AG10803 (cell line): ENCODE results near the gene AOC1.
A peak's percentile ranks its signal among the peaks of the same experiment; 100 is the strongest.

Experiments
- DNase-seq: peaks from one replicate; pipeline ENCODE4 v3.0.0; 2010; ENCODE audit warnings: low read depth
- H3K4me3 ChIP-seq: 2 replicates; pipeline ENCODE4 v1.5.1; 2011; ENCODE audit warnings: mild to moderate bottlenecking, low read length, control low read depth
- CTCF ChIP-seq: conservative IDR thresholded peaks from 2 replicates; pipeline ENCODE4 v1.5.1; 2011; ENCODE audit warnings: mild to moderate bottlenecking, low read length, control low read depth, inconsistent platforms

AOC1 gene

GRCh38 chr7:150897502-150898474 lies 45.5 kb downstream of the AOC1 start:
- no peak for DNase-seq
- TF ChIP-seq CTCF: no peak
- no peak overlapping the region for H3K4me3 ChIP-seq

- peak; percentile 57 for DNase-seq
- TF ChIP-seq CTCF: peak; percentile 87
- H3K4me3 ChIP-seq: no peak overlapping the region
These were observed 46.2 kb downstream of the AOC1 start for GRCh38 chr7:150898475-150899011.

GRCh38 chr7:150900675-150901074 lies 48.4 kb downstream of the AOC1 start:
- no peak overlapping the region for H3K4me3 ChIP-seq
- TF ChIP-seq CTCF: no peak
- DNase-seq: no peak

- H3K4me3 ChIP-seq: no peak overlapping the region
- no peak for DNase-seq
These were observed 49.1 kb downstream of the AOC1 start for GRCh38 chr7:150901160-150902035.

GRCh38 chr7:150902078-150903033 lies 50.0 kb downstream of the AOC1 start:
- TF ChIP-seq CTCF: no peak
- H3K4me3 ChIP-seq: no peak overlapping the region
- DNase-seq: no peak

More at GRCh38 chr7:150901160-150902035, 49.1 kb downstream of the AOC1 start:
- TF ChIP-seq CTCF: no peak

GRCh38 chr7:150903606-150904005 lies 51.3 kb downstream of the AOC1 start:
- peak; percentile 47 for DNase-seq
- no peak for TF ChIP-seq CTCF
- H3K4me3 ChIP-seq: no peak overlapping the region
